ENCODE data around the gene AKAP9.

DNA sequence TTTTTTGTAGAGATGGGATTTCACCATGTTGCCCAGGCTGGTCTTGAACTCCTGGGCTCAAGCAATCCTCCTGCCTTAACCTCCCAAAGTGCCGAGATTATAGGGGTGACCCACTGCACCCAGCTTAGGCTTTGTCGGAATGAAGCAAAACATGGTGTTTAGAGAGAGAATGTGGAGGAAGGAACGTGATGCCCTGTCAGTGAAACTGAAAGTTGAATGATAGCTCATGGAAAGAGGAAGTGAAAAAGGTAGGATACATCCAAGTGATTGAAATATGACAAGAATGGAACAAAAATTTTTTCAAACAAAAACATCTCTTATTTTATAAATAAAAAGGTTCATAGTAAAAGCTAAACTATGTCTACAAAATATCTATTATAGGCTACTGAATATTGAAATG lies 5.9 kb downstream of the AKAP9 start:
- TF ChIP-seq, protein P1, sequence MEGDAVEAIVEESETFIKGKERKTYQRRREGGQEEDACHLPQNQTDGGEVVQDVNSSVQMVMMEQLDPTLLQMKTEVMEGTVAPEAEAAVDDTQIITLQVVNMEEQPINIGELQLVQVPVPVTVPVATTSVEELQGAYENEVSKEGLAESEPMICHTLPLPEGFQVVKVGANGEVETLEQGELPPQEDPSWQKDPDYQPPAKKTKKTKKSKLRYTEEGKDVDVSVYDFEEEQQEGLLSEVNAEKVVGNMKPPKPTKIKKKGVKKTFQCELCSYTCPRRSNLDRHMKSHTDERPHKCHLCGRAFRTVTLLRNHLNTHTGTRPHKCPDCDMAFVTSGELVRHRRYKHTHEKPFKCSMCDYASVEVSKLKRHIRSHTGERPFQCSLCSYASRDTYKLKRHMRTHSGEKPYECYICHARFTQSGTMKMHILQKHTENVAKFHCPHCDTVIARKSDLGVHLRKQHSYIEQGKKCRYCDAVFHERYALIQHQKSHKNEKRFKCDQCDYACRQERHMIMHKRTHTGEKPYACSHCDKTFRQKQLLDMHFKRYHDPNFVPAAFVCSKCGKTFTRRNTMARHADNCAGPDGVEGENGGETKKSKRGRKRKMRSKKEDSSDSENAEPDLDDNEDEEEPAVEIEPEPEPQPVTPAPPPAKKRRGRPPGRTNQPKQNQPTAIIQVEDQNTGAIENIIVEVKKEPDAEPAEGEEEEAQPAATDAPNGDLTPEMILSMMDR (IDR thresholded peaks at IDR 0.05; ENCODE audit: insufficient read depth, low read length): no peak
- TF ChIP-seq POLR2AphosphoS5 (IDR thresholded peaks at IDR 0.05; ENCODE audit: low read depth) (no peak), GABPA (IDR thresholded peaks at IDR 0.05; ENCODE audit: low read depth) (no peak), SPI1 (IDR thresholded peaks at IDR 0.05; ENCODE audit: borderline replicate concordance, low read depth) (peak; percentile 94)
- TF ChIP-seq, protein P2, sequence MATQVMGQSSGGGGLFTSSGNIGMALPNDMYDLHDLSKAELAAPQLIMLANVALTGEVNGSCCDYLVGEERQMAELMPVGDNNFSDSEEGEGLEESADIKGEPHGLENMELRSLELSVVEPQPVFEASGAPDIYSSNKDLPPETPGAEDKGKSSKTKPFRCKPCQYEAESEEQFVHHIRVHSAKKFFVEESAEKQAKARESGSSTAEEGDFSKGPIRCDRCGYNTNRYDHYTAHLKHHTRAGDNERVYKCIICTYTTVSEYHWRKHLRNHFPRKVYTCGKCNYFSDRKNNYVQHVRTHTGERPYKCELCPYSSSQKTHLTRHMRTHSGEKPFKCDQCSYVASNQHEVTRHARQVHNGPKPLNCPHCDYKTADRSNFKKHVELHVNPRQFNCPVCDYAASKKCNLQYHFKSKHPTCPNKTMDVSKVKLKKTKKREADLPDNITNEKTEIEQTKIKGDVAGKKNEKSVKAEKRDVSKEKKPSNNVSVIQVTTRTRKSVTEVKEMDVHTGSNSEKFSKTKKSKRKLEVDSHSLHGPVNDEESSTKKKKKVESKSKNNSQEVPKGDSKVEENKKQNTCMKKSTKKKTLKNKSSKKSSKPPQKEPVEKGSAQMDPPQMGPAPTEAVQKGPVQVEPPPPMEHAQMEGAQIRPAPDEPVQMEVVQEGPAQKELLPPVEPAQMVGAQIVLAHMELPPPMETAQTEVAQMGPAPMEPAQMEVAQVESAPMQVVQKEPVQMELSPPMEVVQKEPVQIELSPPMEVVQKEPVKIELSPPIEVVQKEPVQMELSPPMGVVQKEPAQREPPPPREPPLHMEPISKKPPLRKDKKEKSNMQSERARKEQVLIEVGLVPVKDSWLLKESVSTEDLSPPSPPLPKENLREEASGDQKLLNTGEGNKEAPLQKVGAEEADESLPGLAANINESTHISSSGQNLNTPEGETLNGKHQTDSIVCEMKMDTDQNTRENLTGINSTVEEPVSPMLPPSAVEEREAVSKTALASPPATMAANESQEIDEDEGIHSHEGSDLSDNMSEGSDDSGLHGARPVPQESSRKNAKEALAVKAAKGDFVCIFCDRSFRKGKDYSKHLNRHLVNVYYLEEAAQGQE (IDR thresholded peaks at IDR 0.05; ENCODE audit: insufficient replicate concordance, low read depth): no peak

Measured in HL-60 (cell line).